HG03060 (cell line): Measurements from ENCODE around the gene XK.
"Not testable (repeated sequence)": the region's sequence is repeated elsewhere in the genome, so short reads cannot be mapped to it uniquely, and the experiment has no call there.

Source experiments
- ATAC-seq: cut with Tn5 transposase; IDR thresholded peaks from one replicate; pipeline ENCODE4 v1.9.1; 2021; ENCODE audit warnings: low read depth, moderate number of reproducible peaks; ENCODE audit not compliant: unreplicated experiment

XK gene, protein sequence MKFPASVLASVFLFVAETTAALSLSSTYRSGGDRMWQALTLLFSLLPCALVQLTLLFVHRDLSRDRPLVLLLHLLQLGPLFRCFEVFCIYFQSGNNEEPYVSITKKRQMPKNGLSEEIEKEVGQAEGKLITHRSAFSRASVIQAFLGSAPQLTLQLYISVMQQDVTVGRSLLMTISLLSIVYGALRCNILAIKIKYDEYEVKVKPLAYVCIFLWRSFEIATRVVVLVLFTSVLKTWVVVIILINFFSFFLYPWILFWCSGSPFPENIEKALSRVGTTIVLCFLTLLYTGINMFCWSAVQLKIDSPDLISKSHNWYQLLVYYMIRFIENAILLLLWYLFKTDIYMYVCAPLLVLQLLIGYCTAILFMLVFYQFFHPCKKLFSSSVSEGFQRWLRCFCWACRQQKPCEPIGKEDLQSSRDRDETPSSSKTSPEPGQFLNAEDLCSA

DNA sequence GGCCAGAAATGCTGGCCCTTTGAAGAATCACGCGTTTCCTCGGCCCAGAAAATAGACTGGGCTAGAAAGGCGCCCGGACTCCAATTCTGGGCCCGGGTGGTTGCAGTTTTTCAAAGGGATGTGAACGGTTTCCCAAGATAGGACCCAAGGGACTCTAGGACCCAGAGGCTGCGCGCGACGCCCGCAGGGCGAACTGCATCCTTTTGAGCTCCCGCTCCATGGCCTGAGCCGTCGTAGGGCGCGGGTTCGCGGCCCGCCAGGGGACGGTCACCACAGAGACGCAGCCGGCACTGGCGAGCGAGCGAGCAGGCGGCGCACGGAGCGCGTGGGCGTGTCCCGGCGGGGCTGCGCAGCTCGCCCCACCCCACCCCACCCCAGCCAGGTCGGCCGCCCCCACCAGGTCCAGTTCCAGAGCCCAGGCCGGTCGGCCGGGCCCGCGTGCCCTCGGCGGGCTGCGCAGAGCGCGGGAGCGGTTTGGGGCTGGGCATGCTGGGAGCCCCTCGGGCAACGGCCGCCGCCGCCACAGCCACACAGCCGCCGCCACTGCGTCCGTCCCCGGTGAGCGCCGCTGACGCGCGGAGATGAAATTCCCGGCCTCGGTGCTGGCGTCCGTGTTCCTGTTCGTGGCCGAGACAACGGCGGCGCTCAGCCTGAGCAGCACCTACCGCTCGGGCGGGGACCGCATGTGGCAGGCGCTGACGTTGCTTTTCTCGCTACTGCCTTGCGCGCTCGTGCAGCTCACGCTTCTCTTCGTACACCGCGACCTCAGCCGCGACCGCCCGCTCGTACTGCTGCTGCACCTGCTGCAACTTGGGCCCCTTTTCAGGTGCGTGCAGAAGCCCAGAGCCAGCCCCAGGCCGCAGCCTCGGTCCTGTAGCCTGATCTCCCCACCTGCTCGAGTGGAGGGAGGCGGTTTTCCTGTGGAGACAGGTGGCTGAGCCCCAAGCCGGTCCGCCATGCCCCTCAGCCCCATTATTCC, at the start of gene XK:
Gene XK (plus strand): TSS at position 411 of the 979 bp plus-strand sequence. CDS start 171 bp downstream, at position 582.
- no peak for ATAC-seq

DNA sequence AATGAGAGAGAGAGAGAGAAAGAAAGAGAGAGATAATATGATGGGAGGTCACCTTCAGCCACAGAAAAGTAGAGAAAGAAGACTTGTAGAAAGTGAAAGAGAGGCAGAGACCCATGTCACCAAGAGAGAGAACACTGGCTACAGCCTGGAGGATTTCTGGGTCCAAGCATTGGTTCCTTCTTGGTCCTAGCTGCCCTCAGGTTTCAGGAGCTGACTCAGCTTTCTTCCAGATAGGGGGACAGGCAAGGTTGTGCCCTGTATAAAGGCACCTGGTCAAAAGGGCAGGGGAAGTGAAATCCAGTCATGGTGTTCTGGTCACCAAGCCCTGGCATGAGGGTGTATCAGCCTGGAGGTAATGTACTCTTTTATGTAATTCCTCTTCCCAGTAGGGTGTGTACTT, 47.5 kb upstream of the XK start:
- ATAC-seq: no peak

DNA sequence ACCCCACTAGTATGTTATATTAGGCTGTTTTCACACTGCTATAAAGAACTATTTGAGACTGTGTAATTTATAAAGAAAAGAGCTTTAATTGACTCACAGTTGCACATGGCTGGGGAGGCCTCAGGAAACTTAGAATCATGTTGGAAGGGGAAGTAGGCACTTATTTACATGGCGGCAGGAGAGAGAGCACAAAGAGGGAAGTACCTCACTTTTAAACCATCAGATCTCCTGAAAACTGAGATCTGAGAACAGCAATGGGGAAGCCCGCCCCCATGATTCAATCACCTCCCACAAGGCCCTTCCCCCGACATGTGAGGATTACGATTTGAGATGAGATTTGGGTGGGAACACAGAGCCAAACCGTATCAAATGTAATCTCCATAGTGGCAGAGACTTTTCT, 45.4 kb upstream of the XK start:
- ATAC-seq: no peak

GRCh38 chrX:37641859-37642258, 43.7 kb upstream of the XK start:
- ATAC-seq: no peak

DNA sequence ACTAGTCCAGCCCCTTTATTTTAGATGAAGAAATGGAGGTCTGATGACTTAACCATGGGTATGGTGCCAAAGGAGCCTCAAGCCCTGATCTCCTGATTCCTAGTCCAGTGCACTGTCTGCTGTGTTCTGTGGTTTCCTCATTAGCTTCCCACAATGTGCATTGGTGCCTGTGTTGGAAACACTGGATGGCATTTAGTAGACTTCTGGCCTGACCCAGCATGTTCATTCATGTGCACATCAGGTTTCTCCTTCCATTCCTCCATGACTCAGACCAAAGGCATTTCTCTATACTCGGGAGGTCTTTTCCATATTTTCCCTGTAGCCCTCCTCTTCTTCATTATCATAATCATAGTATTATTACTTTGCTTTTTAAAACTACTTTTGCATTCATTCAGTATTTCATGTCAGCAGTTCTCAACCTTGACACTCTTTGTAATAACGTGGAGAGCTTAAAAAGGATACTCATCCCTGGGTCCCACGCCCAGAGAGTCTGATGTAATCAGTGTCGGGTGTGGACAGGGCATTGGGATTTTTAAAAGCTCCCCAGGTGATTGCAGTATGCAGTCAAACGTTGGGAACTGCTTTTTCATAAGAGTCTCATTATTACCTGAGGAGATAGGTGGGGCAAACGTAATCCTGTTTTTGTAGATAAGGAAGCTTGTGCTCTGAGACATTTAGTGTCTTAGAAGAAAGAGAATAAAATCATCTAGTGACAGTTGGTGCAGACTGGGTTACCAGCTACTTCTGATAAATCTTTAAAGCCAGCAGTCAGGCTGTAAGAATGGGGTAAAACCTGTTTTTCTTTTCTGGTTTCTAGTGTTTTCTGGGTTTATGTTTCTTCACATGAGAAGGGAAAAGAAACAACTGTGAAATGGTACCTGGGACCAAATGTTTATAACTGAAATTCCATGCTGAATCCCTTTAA, 40.9 kb upstream of the XK start:
- no peak for ATAC-seq

GRCh38 chrX:37646254-37646653, 39.3 kb upstream of the XK start:
- ATAC-seq: no peak

DNA sequence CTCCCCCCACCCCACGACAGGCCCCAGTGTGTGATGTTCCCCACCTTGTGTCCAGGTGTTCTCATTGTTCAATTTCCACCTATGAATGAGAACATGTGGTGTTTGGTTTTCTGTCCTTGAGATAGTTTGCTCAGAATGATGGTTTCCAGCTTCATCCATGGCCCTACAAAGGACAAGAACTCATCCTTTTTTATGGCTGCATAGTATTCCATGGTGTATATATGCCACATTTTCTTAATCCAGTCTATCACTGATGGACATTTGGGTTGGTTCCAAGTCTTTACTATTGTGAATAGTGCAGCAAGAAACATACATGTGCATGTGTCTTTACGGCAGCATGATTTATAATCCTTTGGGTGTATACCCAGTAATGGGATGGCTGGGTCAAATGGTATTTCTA, 34.7 kb upstream of the XK start:
- not testable (repeated sequence) for ATAC-seq

DNA sequence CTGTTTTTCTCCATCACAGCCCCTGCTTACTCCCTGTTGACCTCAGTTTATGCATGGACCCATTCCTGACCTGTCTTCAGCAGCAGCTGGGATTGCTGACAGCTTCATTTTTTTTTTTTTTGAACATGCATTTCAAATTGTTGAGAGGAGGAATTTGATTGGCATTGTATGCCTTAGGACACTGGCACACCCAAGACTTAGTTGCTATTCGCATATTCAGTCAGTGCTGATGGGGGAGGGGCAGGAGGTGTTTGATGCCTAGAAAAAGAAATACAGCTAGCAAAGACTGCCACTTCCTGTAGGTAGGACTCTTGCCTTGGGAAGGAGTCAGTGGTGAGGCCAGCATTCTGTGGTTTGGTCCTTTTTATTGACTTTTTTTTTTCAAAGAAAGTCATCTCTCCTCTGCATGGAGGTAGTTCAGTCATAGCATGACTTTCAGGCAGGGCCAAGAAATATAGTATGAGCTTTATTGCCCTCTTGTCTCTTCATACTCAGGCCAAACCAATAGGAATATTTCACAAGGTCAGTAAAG, 33.6 kb upstream of the XK start:
- ATAC-seq: no peak

- ATAC-seq: no peak
Observed at GRCh38 chrX:37652589-37653231, 32.9 kb upstream of the XK start.

DNA sequence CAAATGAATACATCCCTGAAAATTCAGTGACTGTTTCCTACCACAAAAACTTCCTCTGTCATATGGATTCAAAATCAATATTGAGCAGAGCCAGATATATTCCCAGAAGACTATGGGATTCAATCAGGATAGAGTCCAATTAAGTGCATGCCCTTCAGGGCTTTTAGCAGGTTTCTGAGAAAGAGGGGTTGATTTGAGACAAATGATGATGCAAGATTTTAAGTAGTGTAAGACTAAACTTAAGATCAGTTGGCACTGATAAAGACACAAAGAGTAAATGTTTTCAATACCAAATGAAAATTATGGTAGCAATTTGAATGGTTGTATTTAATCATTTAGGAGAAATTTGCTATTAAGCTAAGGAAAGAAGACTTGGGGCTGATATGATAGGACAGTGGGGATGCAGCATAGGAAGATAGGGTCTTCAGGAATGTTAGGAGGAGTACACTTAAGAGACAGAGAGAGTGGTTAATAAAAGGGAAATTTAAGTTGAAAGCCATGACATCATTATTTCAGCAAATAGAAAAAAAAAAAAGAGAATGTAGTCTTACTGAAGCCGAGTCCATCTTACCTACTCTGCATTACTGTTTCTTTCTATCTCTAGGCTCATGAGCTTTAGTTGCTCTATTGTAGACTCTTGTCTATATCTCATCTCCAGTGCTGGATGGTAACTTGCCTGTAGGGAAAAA, 32.0 kb upstream of the XK start:
- no peak for ATAC-seq

DNA sequence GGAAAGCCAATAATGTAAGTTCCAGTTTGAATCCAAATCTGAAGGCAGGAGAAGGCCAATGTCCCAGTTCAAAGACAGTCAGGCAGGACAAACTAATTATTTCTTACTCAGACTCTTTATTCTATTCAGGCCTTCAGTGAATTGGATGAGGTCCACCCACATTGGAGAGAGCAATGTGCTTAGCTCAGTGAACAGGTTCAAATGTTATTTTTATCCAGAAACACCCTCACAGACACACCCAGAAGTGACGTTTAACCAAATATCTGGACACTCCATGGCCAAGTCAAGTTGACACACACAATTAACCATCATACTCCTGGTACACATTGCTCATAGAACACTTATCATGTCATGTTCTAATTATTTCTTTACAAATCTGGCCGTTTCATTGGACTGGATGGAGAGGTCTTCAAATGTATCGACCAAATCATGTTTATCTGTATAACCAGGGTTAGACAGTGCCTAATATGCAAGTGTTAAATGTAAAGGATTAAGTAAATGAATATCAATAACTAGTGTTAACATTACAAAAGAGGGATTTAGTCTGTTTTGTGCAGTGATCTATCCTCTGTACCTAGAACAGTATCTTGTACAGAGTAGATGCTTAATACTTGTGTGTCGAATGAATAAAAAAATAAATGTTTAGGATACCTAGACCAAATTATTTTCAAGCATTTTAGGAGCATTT, 27.1 kb upstream of the XK start:
- ATAC-seq: no peak

- ATAC-seq: no peak
Observed at GRCh38 chrX:37659047-37659446, 26.5 kb upstream of the XK start.

GRCh38 chrX:37662181-37662580, 23.4 kb upstream of the XK start:
- no peak for ATAC-seq

GRCh38 chrX:37666516-37666915, 19.1 kb upstream of the XK start:
- ATAC-seq: no peak

GRCh38 chrX:37667141-37667540, 18.4 kb upstream of the XK start:
- no peak for ATAC-seq

DNA sequence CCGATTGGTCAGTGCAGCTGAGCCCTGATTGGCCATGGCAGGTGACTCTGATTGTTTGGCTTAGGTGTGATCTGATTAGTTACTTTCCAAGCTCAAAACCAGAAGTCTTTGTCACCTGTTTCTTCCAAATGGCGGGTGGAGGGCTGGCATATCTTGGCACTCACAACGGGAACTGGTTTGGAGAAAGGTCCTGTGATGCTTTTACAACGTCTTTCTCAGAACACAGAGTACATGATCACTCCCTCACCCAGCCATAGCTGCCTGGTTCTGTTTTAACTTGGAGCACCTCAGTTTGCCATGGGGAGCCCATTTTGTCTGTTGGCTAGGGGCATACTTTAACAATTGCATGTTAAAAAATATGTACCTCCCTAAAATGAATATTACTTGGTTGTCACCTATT, 13.0 kb upstream of the XK start:
- ATAC-seq: no peak

DNA sequence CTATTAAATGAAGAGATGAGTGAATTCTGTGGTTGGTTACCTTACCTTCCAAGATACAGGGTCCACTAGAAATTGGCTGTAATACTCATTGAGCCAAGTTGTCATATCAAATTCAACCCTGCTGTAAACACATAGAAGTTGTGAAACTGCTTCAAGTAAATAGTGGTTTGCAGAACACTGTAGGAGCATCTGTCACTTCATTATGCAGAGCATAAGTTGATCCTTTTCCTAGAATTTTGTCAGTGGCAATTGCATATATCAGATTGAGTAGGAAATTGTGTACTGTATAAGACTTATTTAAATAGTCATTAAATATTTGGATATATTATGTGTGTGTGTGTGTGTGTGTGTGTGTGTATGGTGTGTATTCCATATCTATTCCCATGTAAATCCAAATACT, 8.8 kb upstream of the XK start:
- ATAC-seq: no peak

DNA sequence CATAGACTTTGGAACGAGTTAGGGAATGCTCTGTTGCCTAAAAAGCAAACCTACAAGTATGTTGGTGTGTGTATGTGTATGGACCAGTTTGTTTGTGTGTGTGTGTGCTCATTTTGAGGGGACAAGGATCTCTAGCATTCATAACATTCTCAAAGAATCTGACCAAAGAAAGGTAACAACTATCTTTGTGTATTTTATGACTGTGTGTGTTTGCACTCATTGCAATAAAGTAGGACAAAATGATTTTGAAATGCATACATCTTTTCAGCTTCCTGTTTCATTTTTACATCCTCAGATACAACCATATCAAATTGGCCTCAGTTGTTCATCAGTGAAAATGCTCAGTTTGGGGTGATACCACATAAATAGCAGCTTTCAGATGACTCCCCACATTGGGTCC, 8.3 kb upstream of the XK start:
- no peak for ATAC-seq

GRCh38 chrX:37677765-37678164, 7.8 kb upstream of the XK start:
- ATAC-seq: no peak
